HCT116 (cell line): ENCODE data around the gene OR2Y1. TPM values are rescaled to one million over a fixed set of nuclear protein-coding genes. Genes with fewer than 3 reads are reported as not detected.

Experiments used
- ATAC-seq: fragments of 200-7000 bp; cut with Tn5 transposase; 2 replicates; pipeline ENCODE4 v1.9.1; 2020; ENCODE audit warnings: mild to moderate bottlenecking, moderate library complexity
- BruUV-seq: library from RNA; stranded (reverse); fragments of 400-500 nt; replicated peaks from 2 replicates; lab custom pipeline; 2021; lab: Mats Ljungman, UMichigan
- CTCF ChIA-PET: fragments of 300-600 bp; sonication (Branson Sonifier 250); formaldehyde crosslinking; loops from one replicate; lab custom pipeline; 2021; ENCODE audit warnings: antibody characterized with exemption; lab: Charles Lee
- POLR2A ChIA-PET: fragments of 300-600, 350-600 bp; sonication (Branson Sonifier 250); formaldehyde crosslinking; loops from one replicate; lab custom pipeline; 2021; ENCODE audit warnings: antibody characterized with exemption; lab: Charles Lee
- RAD21 ChIA-PET, 2 experiments: fragments of 300-600 bp; sonication (Branson Sonifier 250); formaldehyde crosslinking; loops; one replicate each; lab custom pipeline; 2023; ENCODE audit warnings: low total read pairs in 2 of 2; ENCODE audit not compliant: uncharacterized antibody in 2 of 2, unreplicated experiment in 2 of 2, low non-redundant PET in 1 of 2; lab: Charles Lee
- DNase-seq: peaks from one replicate; pipeline ENCODE4 v3.0.0-alpha.2; 2010; ENCODE audit warnings: low read depth, low spot score
- H2AFZ ChIP-seq: fragments of 200-600 bp; shearing (Covaris generic), sonication (generic); 2 replicates; pipeline ENCODE4 v1.6.1; 2017; ENCODE audit warnings: low read depth, mixed run types, mixed read lengths, antibody characterized with exemption, low read length; ENCODE audit not compliant: poor library complexity, severe bottlenecking
- H3K27ac ChIP-seq: 2 replicates; pipeline ENCODE4 v1.5.1; 2012; ENCODE audit warnings: low read depth, low read length
- H3K27me3 ChIP-seq: fragments of 200-600 bp; sonication (generic); 2 replicates; pipeline ENCODE4 v1.6.1; 2016; ENCODE audit warnings: mixed run types, low read length, mixed read lengths; ENCODE audit not compliant: insufficient read depth
- H3K36me3 ChIP-seq, 2 experiments: fragments of 200-500 bp in 1 of 2; fragments of 200-600 bp in 1 of 2; sonication (Bioruptor generic) in 1 of 2; sonication (generic) in 1 of 2; 2 replicates each; pipeline versions ENCODE4 v1.5.1 to v1.6.1; 2014 to 2016; ENCODE audit warnings: low read length in 2 of 2, inconsistent platforms in 1 of 2, mixed read lengths in 1 of 2, mixed run types in 1 of 2; ENCODE audit not compliant: insufficient read depth in 2 of 2, control insufficient read depth in 1 of 2
- H3K4me1 ChIP-seq, 2 experiments: fragments of 200-600 bp in 1 of 2; sonication (generic) in 1 of 2; 2 replicates each; pipeline versions ENCODE4 v1.5.1 to v1.6.1; 2012 to 2017; ENCODE audit warnings: low read length in 2 of 2, inconsistent platforms in 1 of 2, mild to moderate bottlenecking in 1 of 2, mixed read lengths in 1 of 2, mixed run types in 1 of 2, moderate library complexity in 1 of 2; ENCODE audit not compliant: insufficient read depth in 2 of 2, control insufficient read depth in 1 of 2
- H3K4me2 ChIP-seq: fragments of 200-600 bp; sonication (generic); 2 replicates; pipeline ENCODE4 v1.6.1; 2017; ENCODE audit warnings: mixed run types, low read length, mixed read lengths
- H3K4me3 ChIP-seq, 2 experiments: fragments of 200-600 bp in 1 of 2; sonication (generic) in 1 of 2; replicated peaks in 1 of 2; 2 replicates each; pipeline ENCODE4 v1.5.1; 2011 to 2016; ENCODE audit warnings: low read length in 2 of 2, control low read depth in 1 of 2, low read depth in 1 of 2, mild to moderate bottlenecking in 1 of 2, mixed read lengths in 1 of 2, mixed run types in 1 of 2
- H3K79me2 ChIP-seq: fragments of 200-600 bp; sonication (generic); 2 replicates; pipeline ENCODE4 v1.6.1; 2017; ENCODE audit warnings: mild to moderate bottlenecking, mixed run types, low read length, moderate library complexity, mixed read lengths; ENCODE audit not compliant: insufficient read depth
- H3K9ac ChIP-seq: fragments of 200-600 bp; sonication (generic); 2 replicates; pipeline ENCODE4 v1.6.1; 2016; ENCODE audit warnings: low read length, mixed read lengths
- H3K9me2 ChIP-seq: fragments of 200-600 bp; sonication (generic), shearing (Covaris generic); 2 replicates; pipeline ENCODE4 v1.6.1; 2017; ENCODE audit warnings: mixed run types, mild to moderate bottlenecking, moderate library complexity; ENCODE audit not compliant: insufficient read depth
- H3K9me3 ChIP-seq, 2 experiments: fragments of 200-500 bp in 1 of 2; fragments of 200-600 bp in 1 of 2; sonication (Bioruptor generic) in 1 of 2; sonication (generic) in 1 of 2; 2 replicates each; pipeline ENCODE4 v1.6.1; 2014 to 2017; ENCODE audit warnings: low read length in 2 of 2, mixed read lengths in 2 of 2, inconsistent platforms in 1 of 2, low read depth in 1 of 2, mild to moderate bottlenecking in 1 of 2, mixed run types in 1 of 2, moderate library complexity in 1 of 2; ENCODE audit not compliant: control insufficient read depth in 1 of 2, insufficient read depth in 1 of 2
- H4K20me1 ChIP-seq: fragments of 200-600 bp; sonication (generic), shearing (Covaris generic); 2 replicates; pipeline ENCODE4 v1.6.1; 2017; ENCODE audit warnings: mixed run types, mild to moderate bottlenecking, moderate library complexity; ENCODE audit not compliant: insufficient read depth
- ELF1 ChIP-seq: IDR thresholded peaks from 2 replicates; pipeline ENCODE4 v1.6.1; 2012; ENCODE audit warnings: low read depth, borderline replicate concordance
- JUND ChIP-seq: IDR thresholded peaks from 2 replicates; pipeline ENCODE4 v1.6.1; 2012
- POLR2A ChIP-seq: IDR thresholded peaks from 2 replicates; pipeline ENCODE4 v1.7.0; 2011; ENCODE audit warnings: borderline replicate concordance; ENCODE audit not compliant: insufficient read depth, insufficient read length; ENCODE audit errors: extremely low read depth
- POLR2AphosphoS5 ChIP-seq: IDR thresholded peaks from 2 replicates; pipeline ENCODE4 v1.6.1; 2011; ENCODE audit warnings: mild to moderate bottlenecking, low read depth, low read length, moderate library complexity
- RAD21 ChIP-seq: IDR thresholded peaks from 2 replicates; pipeline ENCODE4 v1.6.1; 2012; ENCODE audit warnings: low read depth, mild to moderate bottlenecking
- SP1 ChIP-seq: IDR thresholded peaks from 2 replicates; pipeline ENCODE4 v1.6.1; 2012; ENCODE audit warnings: low read depth
- SRF ChIP-seq: IDR thresholded peaks from 2 replicates; pipeline ENCODE4 v1.6.1; 2012; ENCODE audit warnings: low read depth
- intact Hi-C: fragments of 100-400 bp; cut with micrococcal nuclease; formaldehyde crosslinking; loops from 2 replicates; pipeline ENCODE4 v1.10.0; 2022
- total RNA-seq: library from RNA; stranded (reverse); gene quantifications from one replicate; pipeline ENCODE4 v1.2.1, GENCODE V29; 2021; ENCODE audit not compliant: unreplicated experiment
- TF ChIP-seq, protein P1 (sequence below): IDR thresholded peaks from 2 replicates; pipeline ENCODE4 v1.6.1; 2012
- TF ChIP-seq, protein P2 (sequence below): IDR thresholded peaks from 2 replicates; pipeline ENCODE4 v1.6.1; 2012
- TF ChIP-seq, protein P3 (sequence below): IDR thresholded peaks from 2 replicates; pipeline ENCODE4 v1.6.1; 2011; ENCODE audit warnings: mild to moderate bottlenecking, low read length, moderate library complexity; ENCODE audit not compliant: insufficient replicate concordance; ENCODE audit errors: extremely low read depth
- TF ChIP-seq, protein P4 (sequence below), 3 experiments: fragments of 200-600 bp in 1 of 3; sonication (generic) in 1 of 3; IDR thresholded peaks in 2 of 3; conservative IDR thresholded peaks in 1 of 3; 2 replicates each; pipeline ENCODE4 v1.5.1; 2012 to 2017; ENCODE audit warnings: low read depth in 2 of 3, low read length in 2 of 3, antibody characterized with exemption in 1 of 3, borderline replicate concordance in 1 of 3, control low read depth in 1 of 3, mild to moderate bottlenecking in 1 of 3, mixed read lengths in 1 of 3, mixed run types in 1 of 3, moderate library complexity in 1 of 3; ENCODE audit not compliant: insufficient read depth in 1 of 3

OR2Y1 gene
- total RNA-seq, 1 experiment from 2014 or later, result not detected

DNA sequence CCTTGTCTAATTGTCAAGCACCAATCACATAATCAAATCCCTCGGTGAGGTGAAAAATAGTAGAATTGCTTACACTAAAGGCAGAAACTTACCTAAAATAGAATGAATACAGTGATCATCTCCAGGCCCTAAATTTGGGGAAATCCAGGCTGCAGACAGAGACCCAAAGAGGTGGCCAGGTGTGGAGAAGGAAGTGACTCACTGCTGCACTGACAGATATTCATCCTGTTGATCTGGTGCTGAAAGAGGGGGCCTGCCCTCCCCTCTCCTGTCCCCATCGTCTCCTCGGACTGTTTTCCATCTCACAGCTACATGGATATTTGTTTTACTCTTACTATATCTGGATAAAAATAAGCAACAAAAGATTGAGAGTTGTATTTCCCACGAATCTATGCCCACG lies 15.9 kb downstream of the OR2Y1 start:
- H3K9me2 ChIP-seq, result no peaks in the 10 kb centered on the region
- H3K36me3 ChIP-seq, result no peaks in the 10 kb centered on the region
- no peak for ATAC-seq
- intact Hi-C loops, result no loop called here
- no peaks in the 10 kb centered on the region for H3K27me3 ChIP-seq
- TF ChIP-seq RAD21 (no peak), SP1 (no peak), SRF (no peak), POLR2A (no peak), POLR2AphosphoS5 (no peak), JUND (no peak), ELF1 (no peak)
- TF ChIP-seq, protein P1, sequence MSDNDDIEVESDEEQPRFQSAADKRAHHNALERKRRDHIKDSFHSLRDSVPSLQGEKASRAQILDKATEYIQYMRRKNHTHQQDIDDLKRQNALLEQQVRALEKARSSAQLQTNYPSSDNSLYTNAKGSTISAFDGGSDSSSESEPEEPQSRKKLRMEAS, result no peak
- TF ChIP-seq, protein P2, sequence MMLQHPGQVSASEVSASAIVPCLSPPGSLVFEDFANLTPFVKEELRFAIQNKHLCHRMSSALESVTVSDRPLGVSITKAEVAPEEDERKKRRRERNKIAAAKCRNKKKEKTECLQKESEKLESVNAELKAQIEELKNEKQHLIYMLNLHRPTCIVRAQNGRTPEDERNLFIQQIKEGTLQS, result no peak
- TF ChIP-seq, protein P3, sequence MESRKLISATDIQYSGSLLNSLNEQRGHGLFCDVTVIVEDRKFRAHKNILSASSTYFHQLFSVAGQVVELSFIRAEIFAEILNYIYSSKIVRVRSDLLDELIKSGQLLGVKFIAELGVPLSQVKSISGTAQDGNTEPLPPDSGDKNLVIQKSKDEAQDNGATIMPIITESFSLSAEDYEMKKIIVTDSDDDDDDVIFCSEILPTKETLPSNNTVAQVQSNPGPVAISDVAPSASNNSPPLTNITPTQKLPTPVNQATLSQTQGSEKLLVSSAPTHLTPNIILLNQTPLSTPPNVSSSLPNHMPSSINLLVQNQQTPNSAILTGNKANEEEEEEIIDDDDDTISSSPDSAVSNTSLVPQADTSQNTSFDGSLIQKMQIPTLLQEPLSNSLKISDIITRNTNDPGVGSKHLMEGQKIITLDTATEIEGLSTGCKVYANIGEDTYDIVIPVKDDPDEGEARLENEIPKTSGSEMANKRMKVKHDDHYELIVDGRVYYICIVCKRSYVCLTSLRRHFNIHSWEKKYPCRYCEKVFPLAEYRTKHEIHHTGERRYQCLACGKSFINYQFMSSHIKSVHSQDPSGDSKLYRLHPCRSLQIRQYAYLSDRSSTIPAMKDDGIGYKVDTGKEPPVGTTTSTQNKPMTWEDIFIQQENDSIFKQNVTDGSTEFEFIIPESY, result no peak
- TF ChIP-seq, protein P4, sequence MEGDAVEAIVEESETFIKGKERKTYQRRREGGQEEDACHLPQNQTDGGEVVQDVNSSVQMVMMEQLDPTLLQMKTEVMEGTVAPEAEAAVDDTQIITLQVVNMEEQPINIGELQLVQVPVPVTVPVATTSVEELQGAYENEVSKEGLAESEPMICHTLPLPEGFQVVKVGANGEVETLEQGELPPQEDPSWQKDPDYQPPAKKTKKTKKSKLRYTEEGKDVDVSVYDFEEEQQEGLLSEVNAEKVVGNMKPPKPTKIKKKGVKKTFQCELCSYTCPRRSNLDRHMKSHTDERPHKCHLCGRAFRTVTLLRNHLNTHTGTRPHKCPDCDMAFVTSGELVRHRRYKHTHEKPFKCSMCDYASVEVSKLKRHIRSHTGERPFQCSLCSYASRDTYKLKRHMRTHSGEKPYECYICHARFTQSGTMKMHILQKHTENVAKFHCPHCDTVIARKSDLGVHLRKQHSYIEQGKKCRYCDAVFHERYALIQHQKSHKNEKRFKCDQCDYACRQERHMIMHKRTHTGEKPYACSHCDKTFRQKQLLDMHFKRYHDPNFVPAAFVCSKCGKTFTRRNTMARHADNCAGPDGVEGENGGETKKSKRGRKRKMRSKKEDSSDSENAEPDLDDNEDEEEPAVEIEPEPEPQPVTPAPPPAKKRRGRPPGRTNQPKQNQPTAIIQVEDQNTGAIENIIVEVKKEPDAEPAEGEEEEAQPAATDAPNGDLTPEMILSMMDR (IDR thresholded peaks at IDR 0.05 in 2 of 3, conservative IDR thresholded peaks at IDR 0.05 in 1 of 3; ENCODE audit: borderline replicate concordance in 1 of 3, insufficient read depth in 1 of 3, low read depth in 2 of 3, low read length in 2 of 3), result no peak
- no peak for DNase-seq
- H3K79me2 ChIP-seq, result no peaks in the 10 kb centered on the region
- no peak overlapping the region for H3K4me2 ChIP-seq
- H3K4me3 ChIP-seq, result no peak overlapping the region
- H2AFZ ChIP-seq, result no peak overlapping the region
- H3K9ac ChIP-seq, result no peak overlapping the region
- H3K9me3 ChIP-seq, result no peaks in the 10 kb centered on the region
- CTCF ChIA-PET, result no interaction called here
- RAD21 ChIA-PET, result no interaction called here
- no peaks in the 10 kb centered on the region for H3K4me1 ChIP-seq
- no peak overlapping the region for H3K27ac ChIP-seq
- POLR2A ChIA-PET, result no interaction called here
- BruUV-seq, result no TSS peak
- H4K20me1 ChIP-seq, result no peaks in the 10 kb centered on the region
